Suprapubic skin (tissue), 4 donors: Measurements from ENCODE around the gene COL28A1. TPM values are rescaled to one million over a fixed set of nuclear protein-coding genes. Genes with fewer than 3 reads are reported as not detected.

Experiments
- DNase-seq, 2 donors: peaks; one replicate each; pipeline ENCODE4 v3.0.0-alpha.2; 2019; ENCODE audit warnings: low spot score in 2 of 2
- H3K27ac ChIP-seq: fragments of 200-600 bp; sonication (generic); one replicate; pipeline ENCODE4 v1.5.1; 2019
- H3K27me3 ChIP-seq: fragments of 200-600 bp; sonication (generic); one replicate; pipeline ENCODE4 v1.5.1; 2019
- H3K36me3 ChIP-seq: fragments of 200-600 bp; sonication (generic); one replicate; pipeline ENCODE4 v1.5.1; 2019
- H3K4me1 ChIP-seq: fragments of 200-600 bp; sonication (generic); one replicate; pipeline ENCODE4 v1.5.1; 2019
- H3K4me3 ChIP-seq: fragments of 200-600 bp; sonication (generic); one replicate; pipeline ENCODE4 v1.5.1; 2019; ENCODE audit warnings: mild to moderate bottlenecking
- H3K9me3 ChIP-seq: fragments of 200-600 bp; sonication (generic); one replicate; pipeline ENCODE4 v1.5.1; 2019
- EP300 ChIP-seq: sonication (generic); formaldehyde crosslinking; IDR thresholded peaks from one replicate; pipeline ENCODE4 v1.6.1; 2017; ENCODE audit warnings: antibody characterized with exemption
- POLR2A ChIP-seq, 2 donors: fragments of 450-650 bp; IDR thresholded peaks; one replicate each; pipeline ENCODE4 v1.6.1; 2017; ENCODE audit warnings: antibody characterized with exemption in 2 of 2, mild to moderate bottlenecking in 2 of 2, moderate library complexity in 2 of 2
- POLR2AphosphoS5 ChIP-seq, 3 donors: sonication (generic); formaldehyde crosslinking; IDR thresholded peaks; one replicate each; pipeline ENCODE4 v1.6.1; 2017; ENCODE audit warnings: antibody characterized with exemption in 3 of 3
- WGBS: methylation state at CpG from one replicate; pipeline ENCODE4 v1.1.5; 2018; 5-methylcytosine and 5-hydroxymethylcytosine counted together
- total RNA-seq, 4 donors: library from RNA; depleted of rRNA; stranded (reverse); fragments of >200 nt; gene quantifications; one replicate each; pipeline ENCODE4 v1.1.0, GENCODE V29; 2016
- TF ChIP-seq, protein P1 (sequence below), 2 donors: fragments of 200-600 bp in 1 of 2; fragments of 450-650 bp in 1 of 2; sonication (generic) in 1 of 2; IDR thresholded peaks; one replicate each; pipeline ENCODE4 v1.5.1; 2016 to 2019; ENCODE audit warnings: antibody characterized with exemption in 2 of 2, mild to moderate bottlenecking in 1 of 2, moderate library complexity in 1 of 2

COL28A1 gene
- total RNA-seq, 4 donors from 2014 or later = 0.85 to 2.9 (median 2.0) TPM

DNA sequence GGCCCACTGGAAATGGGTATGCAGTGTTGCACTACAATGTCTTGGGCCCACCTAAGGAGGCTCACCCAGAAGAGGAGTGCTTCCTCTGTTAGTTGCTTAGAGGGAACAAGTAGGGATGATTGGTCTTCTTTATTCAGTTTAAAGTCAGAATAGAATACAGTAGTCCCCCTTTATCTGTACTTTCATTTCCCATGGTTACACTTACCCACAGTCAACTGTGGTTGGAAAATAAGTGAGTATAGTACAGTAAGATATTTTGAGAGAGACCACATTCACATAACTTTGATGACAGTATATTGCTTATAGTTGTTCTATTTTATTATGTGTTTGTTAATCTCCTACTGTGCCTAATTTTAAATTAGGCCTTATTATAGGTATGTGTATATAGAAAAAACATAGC lies 151.4 kb downstream of the COL28A1 start:
- no peak for DNase-seq
- Histone ChIP-seq H3K4me3 (no peak overlapping the region), H3K4me1 (no peaks in the 10 kb centered on the region), H3K27me3 (no peaks in the 10 kb centered on the region), H3K9me3 (no peaks in the 10 kb centered on the region), H3K36me3 (no peaks in the 10 kb centered on the region), H3K27ac (no peak overlapping the region)
- TF ChIP-seq POLR2A (IDR thresholded peaks at IDR 0.05) (no peak), POLR2AphosphoS5 (IDR thresholded peaks at IDR 0.05) (no peak), EP300 (no peak)
- TF ChIP-seq, protein P1, sequence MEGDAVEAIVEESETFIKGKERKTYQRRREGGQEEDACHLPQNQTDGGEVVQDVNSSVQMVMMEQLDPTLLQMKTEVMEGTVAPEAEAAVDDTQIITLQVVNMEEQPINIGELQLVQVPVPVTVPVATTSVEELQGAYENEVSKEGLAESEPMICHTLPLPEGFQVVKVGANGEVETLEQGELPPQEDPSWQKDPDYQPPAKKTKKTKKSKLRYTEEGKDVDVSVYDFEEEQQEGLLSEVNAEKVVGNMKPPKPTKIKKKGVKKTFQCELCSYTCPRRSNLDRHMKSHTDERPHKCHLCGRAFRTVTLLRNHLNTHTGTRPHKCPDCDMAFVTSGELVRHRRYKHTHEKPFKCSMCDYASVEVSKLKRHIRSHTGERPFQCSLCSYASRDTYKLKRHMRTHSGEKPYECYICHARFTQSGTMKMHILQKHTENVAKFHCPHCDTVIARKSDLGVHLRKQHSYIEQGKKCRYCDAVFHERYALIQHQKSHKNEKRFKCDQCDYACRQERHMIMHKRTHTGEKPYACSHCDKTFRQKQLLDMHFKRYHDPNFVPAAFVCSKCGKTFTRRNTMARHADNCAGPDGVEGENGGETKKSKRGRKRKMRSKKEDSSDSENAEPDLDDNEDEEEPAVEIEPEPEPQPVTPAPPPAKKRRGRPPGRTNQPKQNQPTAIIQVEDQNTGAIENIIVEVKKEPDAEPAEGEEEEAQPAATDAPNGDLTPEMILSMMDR (IDR thresholded peaks at IDR 0.05) = no peak

DNA sequence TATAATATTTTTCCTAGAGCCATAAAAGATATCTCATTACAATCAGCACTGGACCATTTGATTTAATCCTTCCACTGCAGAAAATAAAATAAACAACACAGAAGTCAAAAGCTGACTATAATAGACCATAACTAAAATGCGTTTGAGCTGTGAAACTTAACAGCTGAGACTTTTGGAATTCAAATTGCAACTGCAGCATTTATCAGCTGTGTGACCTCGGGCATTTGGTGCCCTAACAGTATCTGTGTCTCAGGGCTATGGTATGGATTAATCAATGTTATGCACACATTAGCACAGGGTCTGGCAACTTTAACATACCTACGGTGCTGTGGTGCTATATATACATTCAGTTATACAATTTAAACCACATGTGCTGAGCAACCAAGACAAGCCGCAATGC lies 160.1 kb downstream of the COL28A1 start:
- Histone ChIP-seq H3K27me3 (no peaks in the 10 kb centered on the region), H3K27ac (no peak overlapping the region), H3K9me3 (no peaks in the 10 kb centered on the region), H3K4me1 (no peaks in the 10 kb centered on the region), H3K36me3 (no peaks in the 10 kb centered on the region), H3K4me3 (no peak overlapping the region)
- TF ChIP-seq EP300 = no peak
- WGBS = 76% methylated on average over 4 of the region's 4 CpGs
- DNase-seq = no peak

DNA sequence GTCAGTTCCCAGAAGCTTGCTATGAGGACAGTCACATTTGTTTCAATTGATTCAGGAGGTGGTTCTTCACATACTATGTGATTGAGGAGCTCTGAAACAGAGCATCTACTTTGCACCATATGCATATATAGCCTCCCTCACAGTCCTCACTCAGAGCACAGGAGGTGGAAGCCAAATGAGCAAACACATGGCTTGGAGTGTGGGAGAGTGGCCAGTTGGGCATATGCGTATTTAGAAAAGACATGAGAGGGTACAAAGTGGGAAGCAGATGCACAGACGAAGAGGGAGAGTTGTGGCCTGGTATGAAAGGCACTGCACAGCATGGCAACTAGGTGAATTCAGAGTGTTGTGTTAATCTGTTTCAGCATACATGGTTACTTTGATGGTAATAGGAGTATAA lies 165.6 kb downstream of the COL28A1 start:
- Histone ChIP-seq H3K4me3 (no peak overlapping the region), H3K36me3 (no peaks in the 10 kb centered on the region), H3K27me3 (no peaks in the 10 kb centered on the region), H3K4me1 (no peaks in the 10 kb centered on the region), H3K9me3 (no peaks in the 10 kb centered on the region), H3K27ac (no peak overlapping the region)
- no peak for DNase-seq
- 83% methylated on average over 2 of the region's 2 CpGs for WGBS
- no peak for TF ChIP-seq EP300
- no peak for TF ChIP-seq POLR2A (IDR thresholded peaks at IDR 0.05)
- TF ChIP-seq, protein P1 (IDR thresholded peaks at IDR 0.05) = no peak
- TF ChIP-seq POLR2AphosphoS5 (IDR thresholded peaks at IDR 0.05) = no peak

DNA sequence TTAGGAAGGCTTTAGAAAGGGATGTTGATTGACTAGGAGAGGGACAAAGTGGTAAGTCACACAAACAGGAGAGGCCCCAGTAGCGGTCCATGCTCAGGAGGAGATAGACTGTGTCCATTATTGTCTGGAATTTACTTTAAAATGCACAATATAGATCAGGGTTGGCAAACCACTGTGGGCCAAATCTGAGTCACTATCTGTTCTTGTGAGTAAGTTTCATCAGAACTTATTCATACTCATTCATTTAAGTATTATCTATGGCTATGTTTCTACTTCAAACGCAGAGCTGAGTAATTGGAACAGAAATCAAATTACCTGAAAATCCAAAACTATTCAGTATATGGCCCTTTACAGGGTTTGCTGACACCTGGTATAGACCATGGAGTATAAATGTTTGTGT lies 166.5 kb downstream of the COL28A1 start:
- DNase-seq = no peak

DNA sequence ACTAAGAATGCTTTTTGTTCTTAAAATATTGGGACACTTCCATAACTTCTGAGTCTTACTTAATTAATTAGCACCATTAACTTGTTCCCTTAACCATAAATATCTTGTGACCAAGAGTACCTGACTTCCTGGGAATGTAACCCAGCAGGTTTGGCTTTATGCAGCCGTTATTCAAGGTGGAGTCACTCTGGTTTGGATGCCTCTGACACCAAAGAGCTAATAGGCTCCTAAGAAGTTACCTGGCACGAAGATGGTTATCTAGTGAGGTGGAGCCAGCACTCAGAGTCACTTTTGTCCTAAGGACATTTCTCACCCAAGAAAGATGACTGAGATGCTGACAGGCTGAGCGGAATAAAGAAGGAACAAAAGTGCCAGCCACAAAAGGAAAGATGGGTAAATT lies 181.0 kb downstream of the COL28A1 start:
- no peaks in the 10 kb centered on the region for H3K27me3 ChIP-seq
- no peaks in the 10 kb centered on the region for H3K9me3 ChIP-seq
- 27% methylated on average over 3 of the region's 3 CpGs for WGBS
- no peak for DNase-seq
- no peak for TF ChIP-seq POLR2A (IDR thresholded peaks at IDR 0.05)
- TF ChIP-seq, protein P1 (IDR thresholded peaks at IDR 0.05) = no peak
- peak in 2 of 3 donors; percentile 16 to 27 for TF ChIP-seq POLR2AphosphoS5 (IDR thresholded peaks at IDR 0.05)
- H3K36me3 ChIP-seq = no peaks in the 10 kb centered on the region
- H3K4me3 ChIP-seq = no peak overlapping the region
- H3K27ac ChIP-seq = no peak overlapping the region
- H3K4me1 ChIP-seq = peaks cover 12% of the 10 kb centered on the region

More for the DNA sequence above, 166.5 kb downstream of the COL28A1 start:
- Histone ChIP-seq H3K4me1 (no peaks in the 10 kb centered on the region), H3K4me3 (no peak overlapping the region), H3K27me3 (no peaks in the 10 kb centered on the region), H3K36me3 (no peaks in the 10 kb centered on the region), H3K9me3 (no peaks in the 10 kb centered on the region), H3K27ac (no peak overlapping the region)
- TF ChIP-seq, protein P1 (IDR thresholded peaks at IDR 0.05) = no peak
- no peak for TF ChIP-seq POLR2AphosphoS5 (IDR thresholded peaks at IDR 0.05)
- no peak for TF ChIP-seq EP300
- TF ChIP-seq POLR2A (IDR thresholded peaks at IDR 0.05) = no peak
- WGBS = 83% methylated on average over 2 of the region's 2 CpGs

DNA sequence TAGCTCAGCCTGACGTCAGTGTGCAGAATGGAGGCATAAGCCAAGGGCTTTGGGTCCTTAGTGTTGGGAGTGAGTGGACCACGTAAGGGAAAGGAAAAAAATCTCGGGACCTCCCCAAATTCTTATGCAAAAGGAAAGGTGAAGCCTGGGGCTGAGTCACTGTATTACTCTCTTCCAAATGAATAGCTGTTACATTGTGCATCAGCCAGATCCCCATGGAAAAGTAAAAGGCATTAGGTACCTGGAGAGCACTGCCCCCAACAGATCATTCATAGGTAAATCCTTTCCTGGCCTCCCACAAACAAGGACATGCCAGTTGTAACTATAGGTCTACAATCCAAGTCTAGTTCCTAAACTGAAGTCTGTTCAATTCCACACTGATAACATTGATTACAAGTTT lies 182.8 kb downstream of the COL28A1 start:
- no peak for DNase-seq
- no peak overlapping the region for H3K27ac ChIP-seq

More for the DNA sequence above, 182.8 kb downstream of the COL28A1 start:
- Histone ChIP-seq H3K9me3 (no peaks in the 10 kb centered on the region), H3K36me3 (no peaks in the 10 kb centered on the region), H3K4me3 (no peak overlapping the region), H3K27me3 (no peaks in the 10 kb centered on the region), H3K4me1 (peaks cover 12% of the 10 kb centered on the region)
- WGBS = 46% methylated on average over 3 of the region's 3 CpGs
- TF ChIP-seq, protein P1 (IDR thresholded peaks at IDR 0.05) = peak; percentile 9 to 14
- TF ChIP-seq EP300 = no peak
